Measurements from ENCODE around the gene PSME3. TPM values are rescaled to one million over a fixed set of nuclear protein-coding genes. Genes with fewer than 3 reads are reported as not detected.

PSME3 gene
- polyA plus RNA-seq, 1 of the 3 experiments (the other 2 are of a cell fraction), result 139 TPM

GRCh38 chr17:42798011-42798382 lies 35.2 kb upstream of the PSME3 start:
- Histone ChIP-seq H3K27me3 (ENCODE audit: insufficient read depth) (no peaks in the 10 kb centered on the region), H3K36me3 (replicated peaks in 1 of 2; ENCODE audit: control insufficient read depth in 1 of 2, insufficient read depth in 2 of 2, low read length in 1 of 2) (no peaks in the 10 kb centered on the region), H3K9me2 (no peaks in the 10 kb centered on the region), H3K4me3 (ENCODE audit: low read depth in 2 of 2, low read length in 1 of 2) (peak overlapping the region; percentile 93 to 94), H3K9ac (peak overlapping the region; percentile 84), H3K27ac (ENCODE audit: low read depth in 2 of 2, low read length in 1 of 2) (peak overlapping the region in 1 of 2 experiments; percentile 36; a peak in 3 of 4 replicates), H3K4me1 (ENCODE audit: control insufficient read depth in 1 of 2, insufficient read depth in 2 of 2, low read depth in 1 of 2, low read length in 1 of 2) (peaks cover 7 to 15% of the 10 kb centered on the region in 2 experiments; a peak in 1 of 4 replicates), H2AFZ (ENCODE audit: low read depth) (peak overlapping the region; percentile 81; the same call in 1 of the 2 replicates), H3K4me2 (peak overlapping the region; percentile 87), H3K9me3 (no peaks in the 10 kb centered on the region), H3F3A (replicated peaks; ENCODE audit: insufficient read depth) (peaks cover 2% of the 10 kb centered on the region), H4K20me1 (ENCODE audit: insufficient read depth) (no peaks in the 10 kb centered on the region), H3K79me2 (ENCODE audit: insufficient read depth) (peaks cover 18% of the 10 kb centered on the region; the same call in 1 of the 2 replicates)
- ChIA-PET POLR2A (interaction anchor here (1.1 to 1.3 kb wide), 2 partner anchors 17 to 26 kb away, joined by 4 read pairs; partner anchors contain the start of genes BECN1 and WNK4), CTCF (interaction anchor here (0.6 to 2.2 kb wide), 6 partner anchors 12 to 220 kb away, joined by 3 to 7 read pairs (median 4); partner anchors contain the start of genes BECN1 and PSMC3IP)
- WGBS (ENCODE audit: low lambda C conversion rate), result 21% methylated on average over 10 of the region's 10 CpGs
- no peak for TF ChIP-seq FOXM1 (IDR thresholded peaks at IDR 0.05; ENCODE audit: low read depth)
- no peak for TF ChIP-seq ELF1 (IDR thresholded peaks at IDR 0.05)
- TF ChIP-seq GATA2 (CRISPR knock-in tag; IDR thresholded peaks at IDR 0.05), result no peak
- TF ChIP-seq FOSL2 (IDR thresholded peaks at IDR 0.05; ENCODE audit: borderline replicate concordance, low read depth), result no peak
- TF ChIP-seq TEAD4 (IDR thresholded peaks at IDR 0.05; ENCODE audit: borderline replicate concordance, insufficient read depth), result no peak
- no peak for TF ChIP-seq SMC3 (IDR thresholded peaks at IDR 0.05; ENCODE audit: low read depth, low read length)
- TF ChIP-seq EZH2phosphoT487 (IDR thresholded peaks at IDR 0.05; ENCODE audit: borderline replicate concordance, low read depth), result no peak
- TF ChIP-seq CTCF (IDR thresholded peaks at IDR 0.05), result no peak
- TF ChIP-seq IRF3 (IDR thresholded peaks at IDR 0.05; ENCODE audit: low read depth, low read length), result no peak
- no peak for TF ChIP-seq RAD21 (IDR thresholded peaks at IDR 0.05; ENCODE audit: low read length)
- TF ChIP-seq POLR2AphosphoS5 (IDR thresholded peaks at IDR 0.05; ENCODE audit: low read depth, low read length), result no peak
- DNase-seq, result no peak
